ENCODE data around the gene CCDC33.

CCDC33 gene

DNA sequence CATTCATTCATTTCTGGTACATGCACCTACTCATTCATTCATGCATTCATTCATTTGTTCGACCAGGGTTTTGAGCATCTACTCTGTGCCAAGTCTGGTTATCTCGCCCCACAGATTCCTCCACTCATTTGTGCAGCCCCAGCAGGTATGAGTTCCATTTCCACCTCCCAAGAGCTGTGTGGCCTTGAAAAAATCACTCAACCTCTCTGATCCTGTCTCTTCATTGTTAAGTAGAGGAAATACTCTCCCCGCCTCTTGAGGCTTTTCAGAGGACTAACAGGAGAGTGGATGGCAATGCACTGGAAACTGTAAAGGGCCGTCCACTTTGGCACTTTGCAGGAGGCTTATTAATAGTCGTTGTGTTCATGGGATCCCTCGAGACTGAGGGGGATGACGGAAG is 69.6 kb downstream of the CCDC33 start:
- no peak for TF ChIP-seq PATZ1 (CRISPR knock-in tag; IDR thresholded peaks at IDR 0.05; ENCODE audit: borderline replicate concordance)
- no peak for TF ChIP-seq CSRNP3 (CRISPR knock-in tag; IDR thresholded peaks at IDR 0.05)
- TF ChIP-seq TSHZ2 (CRISPR knock-in tag; IDR thresholded peaks at IDR 0.05): no peak
- TF ChIP-seq ZC3H10 (CRISPR knock-in tag; IDR thresholded peaks at IDR 0.05): no peak
- TF ChIP-seq ARNTL (CRISPR knock-in tag; IDR thresholded peaks at IDR 0.05; ENCODE audit: borderline replicate concordance, low read depth): no peak

GRCh38 chr15:74306781-74307217 is 70.7 kb downstream of the CCDC33 start:
- no peak for TF ChIP-seq ISL1 (CRISPR knock-in tag; IDR thresholded peaks at IDR 0.05)
- TF ChIP-seq GLIS3 (CRISPR knock-in tag; IDR thresholded peaks at IDR 0.05): no peak
- no peak for TF ChIP-seq SNAI2 (CRISPR knock-in tag; IDR thresholded peaks at IDR 0.05)
- no peak for TF ChIP-seq ZFP3 (CRISPR knock-in tag; IDR thresholded peaks at IDR 0.05)
- no peak for TF ChIP-seq ARNTL (CRISPR knock-in tag; IDR thresholded peaks at IDR 0.05; ENCODE audit: borderline replicate concordance, low read depth)
- TF ChIP-seq ZNF565 (CRISPR knock-in tag; conservative IDR thresholded peaks at IDR 0.05; ENCODE audit: low read depth): no peak
- no peak for TF ChIP-seq POU6F1 (CRISPR knock-in tag; IDR thresholded peaks at IDR 0.05; ENCODE audit: borderline replicate concordance, low read depth)
- TF ChIP-seq RARB (CRISPR knock-in tag; IDR thresholded peaks at IDR 0.05): no peak
- no peak for TF ChIP-seq PATZ1 (CRISPR knock-in tag; IDR thresholded peaks at IDR 0.05; ENCODE audit: borderline replicate concordance)
- no peak for TF ChIP-seq ZNF70 (CRISPR knock-in tag; IDR thresholded peaks at IDR 0.05)
- TF ChIP-seq TCF4 (CRISPR knock-in tag; IDR thresholded peaks at IDR 0.05; ENCODE audit: borderline replicate concordance): no peak
- TF ChIP-seq ZNF8 (CRISPR knock-in tag; IDR thresholded peaks at IDR 0.05): no peak
- TF ChIP-seq CSRNP3 (CRISPR knock-in tag; IDR thresholded peaks at IDR 0.05): no peak
- no peak for TF ChIP-seq TOX (CRISPR knock-in tag; IDR thresholded peaks at IDR 0.05; ENCODE audit: borderline replicate concordance)
- TF ChIP-seq ZFP30 (CRISPR knock-in tag; IDR thresholded peaks at IDR 0.05): no peak
- TF ChIP-seq CREB5 (CRISPR knock-in tag; IDR thresholded peaks at IDR 0.05; ENCODE audit: low read depth): no peak
- TF ChIP-seq ZC3H10 (CRISPR knock-in tag; IDR thresholded peaks at IDR 0.05): no peak
- TF ChIP-seq TSHZ2 (CRISPR knock-in tag; IDR thresholded peaks at IDR 0.05): no peak
- no peak for TF ChIP-seq BACH2 (CRISPR knock-in tag; IDR thresholded peaks at IDR 0.05; ENCODE audit: borderline replicate concordance)
- no peak for ATAC-seq

More for the DNA sequence above, 69.6 kb downstream of the CCDC33 start:
- no peak for ATAC-seq

Data from SK-N-SH treated with all-trans-retinoic acid at 6 μM for 48 hours (cell line).